Measurements from ENCODE around the gene CIC. TPM values are rescaled to one million over a fixed set of nuclear protein-coding genes. Genes with fewer than 3 reads are reported as not detected.

The CIC gene
- total RNA-seq, 4 donors from 2014 or later: 40.5 to 72.8 (median 67.2) TPM

- DNase-seq: no peak
- H3K4me1 ChIP-seq: peaks cover 3 to 26% (median 19%) of the 10 kb centered on the region in 4 donors
- peak overlapping the region; percentile 73 to 90 (median 80) for H3K4me3 ChIP-seq
- H3K27ac ChIP-seq: peak overlapping the region; percentile 98 to 100 (median 99)
- no peaks in the 10 kb centered on the region for H3K27me3 ChIP-seq
- peaks cover 0 to 11% (median 0%) of the 10 kb centered on the region in 3 donors for H3K36me3 ChIP-seq
- TF ChIP-seq POLR2A (IDR thresholded peaks at IDR 0.05) (no peak), CTCF (IDR thresholded peaks at IDR 0.05) (no peak)
- no peaks in the 10 kb centered on the region for H3K9me3 ChIP-seq
These were observed 1.4 kb upstream of the CIC start for GRCh38 chr19:42267644-42268141.

GRCh38 chr19:42268142-42268703, 829 bp upstream of the CIC start:
- peak overlapping the region; percentile 98 to 100 (median 99) for H3K27ac ChIP-seq
- TF ChIP-seq POLR2A (IDR thresholded peaks at IDR 0.05) (peak in 1 of 2 donors; percentile 74), CTCF (IDR thresholded peaks at IDR 0.05) (peak in 4 of 6 experiments; percentile 5 to 21 (median 10))
- DNase-seq: peak; percentile 99 to 100 (median 99)
- peaks cover 3 to 26% (median 19%) of the 10 kb centered on the region in 4 donors for H3K4me1 ChIP-seq
- H3K27me3 ChIP-seq: no peaks in the 10 kb centered on the region
- peak overlapping the region; percentile 73 to 90 (median 80) for H3K4me3 ChIP-seq
- H3K9me3 ChIP-seq: no peaks in the 10 kb centered on the region
- H3K36me3 ChIP-seq: peaks cover 0 to 17% (median 0%) of the 10 kb centered on the region in 3 donors

- DNase-seq: peak in 1 of 3 donors; percentile 55
- H3K27ac ChIP-seq: peak overlapping the region; percentile 91 to 99 (median 94)
- H3K36me3 ChIP-seq: peaks cover 0 to 30% (median 0%) of the 10 kb centered on the region in 3 donors
- H3K27me3 ChIP-seq: no peaks in the 10 kb centered on the region
- TF ChIP-seq CTCF (IDR thresholded peaks at IDR 0.05) (no peak), POLR2A (IDR thresholded peaks at IDR 0.05) (no peak)
- peaks cover 3 to 26% (median 19%) of the 10 kb centered on the region in 4 donors for H3K4me1 ChIP-seq
- H3K9me3 ChIP-seq: no peaks in the 10 kb centered on the region
- peak overlapping the region; percentile 67 to 87 (median 72) for H3K4me3 ChIP-seq
These were observed 660 bp downstream of the CIC start for GRCh38 chr19:42269478-42270345.

GRCh38 chr19:42270346-42271044, 1.4 kb downstream of the CIC start:
- H3K4me3 ChIP-seq: peak overlapping the region; percentile 67 to 87 (median 72)
- TF ChIP-seq CTCF (IDR thresholded peaks at IDR 0.05) (no peak), POLR2A (IDR thresholded peaks at IDR 0.05) (peak in 1 of 2 donors; percentile 36)
- H3K27ac ChIP-seq: peak overlapping the region; percentile 91 to 99 (median 94)
- no peaks in the 10 kb centered on the region for H3K9me3 ChIP-seq
- H3K4me1 ChIP-seq: peaks cover 3 to 31% (median 19%) of the 10 kb centered on the region in 4 donors
- peaks cover 0 to 37% (median 0%) of the 10 kb centered on the region in 3 donors for H3K36me3 ChIP-seq
- H3K27me3 ChIP-seq: no peaks in the 10 kb centered on the region
- DNase-seq: peak; percentile 62 to 75 (median 65)

GRCh38 chr19:42271045-42271419, 2.0 kb downstream of the CIC start:
- peak in 1 of 3 donors; percentile 53 for DNase-seq
- Histone ChIP-seq H3K4me3 (peak overlapping the region; percentile 67 to 87 (median 72)), H3K4me1 (peaks cover 3 to 31% (median 19%) of the 10 kb centered on the region in 4 donors)

More at GRCh38 chr19:42271045-42271419, 2.0 kb downstream of the CIC start:
- H3K27ac ChIP-seq: peak overlapping the region; percentile 91 to 99 (median 94)
- no peaks in the 10 kb centered on the region for H3K9me3 ChIP-seq
- peaks cover 0 to 37% (median 0%) of the 10 kb centered on the region in 3 donors for H3K36me3 ChIP-seq
- no peak for TF ChIP-seq POLR2A (IDR thresholded peaks at IDR 0.05)
- TF ChIP-seq CTCF (IDR thresholded peaks at IDR 0.05): no peak
- no peaks in the 10 kb centered on the region for H3K27me3 ChIP-seq
